ENCODE measurements around the gene IL1RN.

- TF ChIP-seq CTCF (conservative IDR thresholded peaks at IDR 0.05) (no peak), ZFX (IDR thresholded peaks at IDR 0.05) (no peak)
These were observed 29.1 kb downstream of the IL1RN start for GRCh38 chr2:113156278-113157117.
